ENCODE results near the gene NCOA1. TPM values are rescaled to one million over a fixed set of nuclear protein-coding genes. Genes with fewer than 3 reads are reported as not detected.

NCOA1 gene
- total RNA-seq, 1 donor from 2014 or later, result 20.1 TPM

GRCh38 chr2:24711865-24712264, 220.8 kb downstream of the NCOA1 start:
- Mint-ChIP-seq H3K27me3 (ENCODE audit: low read depth) (no peaks in the 10 kb centered on the region), H3K27ac (ENCODE audit: unreplicated experiment) (no peak overlapping the region), H3K9me3 (peaks cover 3% of the 10 kb centered on the region), H3K4me1 (peaks cover 4% of the 10 kb centered on the region), H3K36me3 (ENCODE audit: low read depth) (peaks cover 19% of the 10 kb centered on the region), H3K4me3 (no peak overlapping the region)
- TF ChIP-seq CTCF (conservative IDR thresholded peaks at IDR 0.05), result no peak
- no peak for DNase-seq (ENCODE audit: low read depth, low spot score)

- no peaks in the 10 kb centered on the region for H3K27me3 Mint-ChIP-seq (ENCODE audit: low read depth)
- TF ChIP-seq CTCF (conservative IDR thresholded peaks at IDR 0.05), result no peak
- no peak for DNase-seq (ENCODE audit: low read depth, low spot score)
- H3K9me3 Mint-ChIP-seq, result peaks cover 4% of the 10 kb centered on the region
- H3K36me3 Mint-ChIP-seq (ENCODE audit: low read depth), result peaks cover 23% of the 10 kb centered on the region
- H3K4me1 Mint-ChIP-seq, result peaks cover 4% of the 10 kb centered on the region
- no peak overlapping the region for H3K27ac Mint-ChIP-seq (ENCODE audit: unreplicated experiment)
- no peak overlapping the region for H3K4me3 Mint-ChIP-seq
Measured at GRCh38 chr2:24712296-24712695, 221.2 kb downstream of the NCOA1 start.

- Mint-ChIP-seq H3K9me3 (peaks cover 4% of the 10 kb centered on the region), H3K4me1 (peaks cover 1% of the 10 kb centered on the region), H3K27me3 (ENCODE audit: low read depth) (no peaks in the 10 kb centered on the region), H3K27ac (ENCODE audit: unreplicated experiment) (no peak overlapping the region), H3K36me3 (ENCODE audit: low read depth) (peaks cover 26% of the 10 kb centered on the region), H3K4me3 (no peak overlapping the region)
- no peak for TF ChIP-seq CTCF (conservative IDR thresholded peaks at IDR 0.05)
- no peak for DNase-seq (ENCODE audit: low read depth, low spot score)
Measured at GRCh38 chr2:24717263-24717951, 226.4 kb downstream of the NCOA1 start.

GRCh38 chr2:24720310-24720709, 229.3 kb downstream of the NCOA1 start:
- no peaks in the 10 kb centered on the region for H3K27me3 Mint-ChIP-seq (ENCODE audit: low read depth)
- H3K27ac Mint-ChIP-seq (ENCODE audit: unreplicated experiment), result no peak overlapping the region
- no peak overlapping the region for H3K4me3 Mint-ChIP-seq
- H3K9me3 Mint-ChIP-seq, result peaks cover 4% of the 10 kb centered on the region
- no peaks in the 10 kb centered on the region for H3K4me1 Mint-ChIP-seq
- no peak for DNase-seq (ENCODE audit: low read depth, low spot score)
- TF ChIP-seq CTCF (conservative IDR thresholded peaks at IDR 0.05), result no peak
- peaks cover 12% of the 10 kb centered on the region for H3K36me3 Mint-ChIP-seq (ENCODE audit: low read depth)

GRCh38 chr2:24721470-24721869, 230.4 kb downstream of the NCOA1 start:
- no peak for TF ChIP-seq CTCF (conservative IDR thresholded peaks at IDR 0.05)
- DNase-seq (ENCODE audit: low read depth, low spot score), result no peak
- H3K27me3 Mint-ChIP-seq (ENCODE audit: low read depth), result no peaks in the 10 kb centered on the region
- H3K36me3 Mint-ChIP-seq (ENCODE audit: low read depth), result peaks cover 10% of the 10 kb centered on the region
- H3K4me3 Mint-ChIP-seq, result no peak overlapping the region
- no peaks in the 10 kb centered on the region for H3K4me1 Mint-ChIP-seq
- H3K9me3 Mint-ChIP-seq, result peaks cover 4% of the 10 kb centered on the region
- H3K27ac Mint-ChIP-seq (ENCODE audit: unreplicated experiment), result peak overlapping the region; percentile 13

Measured in neural crest cell (in vitro differentiated cells).